ENCODE measurements around the gene RIC8A. TPM values are rescaled to one million over a fixed set of nuclear protein-coding genes. Genes with fewer than 3 reads are reported as not detected.
"Not testable (repeated sequence)": the region's sequence is repeated elsewhere in the genome, so short reads cannot be mapped to it uniquely, and the experiment has no call there.

Gene RIC8A
- total RNA-seq, 1 donor from 2014 or later, result 74.7 TPM

- DNase-seq (ENCODE audit: low spot score), result peak; percentile 44
- ATAC-seq, result no peak
These were observed 6.6 kb downstream of the RIC8A start for GRCh38 chr11:214083-214482.

GRCh38 chr11:215581-216037 is 8.1 kb downstream of the RIC8A start:
- DNase-seq (ENCODE audit: low spot score), result no peak
- intact Hi-C loops (cut with DNase I), result no loop called here

More at GRCh38 chr11:214083-214482, 6.6 kb downstream of the RIC8A start:
- intact Hi-C loops (cut with DNase I), result no loop called here

GRCh38 chr11:216081-216974 is 8.8 kb downstream of the RIC8A start:
- intact Hi-C loops (cut with DNase I), result no loop called here
- no peak for ATAC-seq
- DNase-seq (ENCODE audit: low spot score), result peak; percentile 53

More at GRCh38 chr11:215581-216037, 8.1 kb downstream of the RIC8A start:
- no peak for ATAC-seq

- ATAC-seq (no peak), DNase-seq (ENCODE audit: low spot score) (peak; percentile 6)
- intact Hi-C loops (cut with DNase I), result no loop called here
These were observed 10.2 kb downstream of the RIC8A start for GRCh38 chr11:217704-218103.

- ATAC-seq (no peak), DNase-seq (ENCODE audit: low spot score) (no peak)
- intact Hi-C loops (cut with DNase I), result no loop called here
These were observed 11.5 kb downstream of the RIC8A start for GRCh38 chr11:218815-219593.

- intact Hi-C loops (cut with DNase I); DNase-seq (ENCODE audit: low spot score); ATAC-seq: not testable (repeated sequence)
These were observed 13.2 kb downstream of the RIC8A start for GRCh38 chr11:220641-221215.

- ATAC-seq (no peak), DNase-seq (ENCODE audit: low spot score) (peak; percentile 18)
- intact Hi-C loops (cut with DNase I), result no loop called here
These were observed 14.0 kb downstream of the RIC8A start for GRCh38 chr11:221539-221938.

GRCh38 chr11:221998-222789 is 14.7 kb downstream of the RIC8A start:
- ATAC-seq (peak; percentile 24), DNase-seq (ENCODE audit: low spot score) (peak; percentile 13)
- intact Hi-C loops (cut with DNase I), result no loop called here

- ATAC-seq, result no peak
- intact Hi-C loops (cut with DNase I), result no loop called here
These were observed 15.7 kb downstream of the RIC8A start for GRCh38 chr11:223026-223789.

GRCh38 chr11:223884-224283 is 16.4 kb downstream of the RIC8A start:
- DNase-seq (ENCODE audit: low spot score) (no peak), ATAC-seq (no peak)
- intact Hi-C loops (cut with DNase I), result no loop called here

More at GRCh38 chr11:223026-223789, 15.7 kb downstream of the RIC8A start:
- no peak for DNase-seq (ENCODE audit: low spot score)

- no peak for ATAC-seq
- DNase-seq (ENCODE audit: low spot score), result no peak
- intact Hi-C loops (cut with DNase I), result no loop called here
These were observed 16.9 kb downstream of the RIC8A start for GRCh38 chr11:224424-224823.

- ATAC-seq (no peak), DNase-seq (ENCODE audit: low spot score) (no peak)
- intact Hi-C loops (cut with DNase I), result no loop called here
These were observed 18.4 kb downstream of the RIC8A start for GRCh38 chr11:225734-226453.

GRCh38 chr11:227824-228379 is 20.4 kb downstream of the RIC8A start:
- DNase-seq (ENCODE audit: low spot score) (no peak), ATAC-seq (no peak)
- intact Hi-C loops (cut with DNase I), result no loop called here

- DNase-seq (ENCODE audit: low spot score), result no peak
- no peak for ATAC-seq
- intact Hi-C loops (cut with DNase I), result no loop called here
These were observed 22.9 kb downstream of the RIC8A start for GRCh38 chr11:230431-230830.

GRCh38 chr11:232783-233565 is 25.5 kb downstream of the RIC8A start:
- intact Hi-C loops (cut with DNase I), result no loop called here
- ATAC-seq (no peak), DNase-seq (ENCODE audit: low spot score) (no peak)

GRCh38 chr11:235180-235579 is 27.7 kb downstream of the RIC8A start:
- DNase-seq (ENCODE audit: low spot score), result no peak
- intact Hi-C loops (cut with DNase I), result no loop called here
- ATAC-seq, result no peak
